ENCODE measurements around the gene DPF3. TPM values are rescaled to one million over a fixed set of nuclear protein-coding genes. Genes with fewer than 3 reads are reported as not detected.

Gene DPF3
- total RNA-seq, 1 experiment from 2014 or later: not detected

- Histone ChIP-seq H4K20me1 (ENCODE audit: insufficient read depth) (no peaks in the 10 kb centered on the region), H3K4me2 (no peak overlapping the region), H3K9me2 (ENCODE audit: insufficient read depth) (no peaks in the 10 kb centered on the region), H3F3A (ENCODE audit: insufficient read depth, low read depth) (no peaks in the 10 kb centered on the region), H3K9me3 (ENCODE audit: insufficient read depth, low read depth) (no peaks in the 10 kb centered on the region), H3K79me2 (ENCODE audit: low read depth) (no peaks in the 10 kb centered on the region), H2AFZ (no peak overlapping the region), H3K36me3 (ENCODE audit: low read depth) (no peaks in the 10 kb centered on the region), H3K27me3 (ENCODE audit: insufficient read depth, low read depth) (peaks cover 74% of the 10 kb centered on the region), H3K4me3 (no peak overlapping the region), H3K4me1 (replicated peaks; ENCODE audit: insufficient read depth) (no peaks in the 10 kb centered on the region), H3K27ac (no peak overlapping the region)
- CTCF ChIA-PET: no interaction called here
- POLR2A ChIA-PET (ENCODE audit: unreplicated experiment): no interaction called here
- no TSS peak for BruUV-seq (replicated peaks)
- TF ChIP-seq CTCF (conservative IDR thresholded peaks at IDR 0.05): no peak
- no peak for TF ChIP-seq EZH2 (IDR thresholded peaks at IDR 0.05; ENCODE audit: low read depth)
- DNase-seq: no peak
- intact Hi-C loops (cut with micrococcal nuclease; ENCODE audit: unreplicated experiment): no loop called here
Measured at GRCh38 chr14:72618424-72618823, 275.5 kb downstream of the DPF3 start.

GRCh38 chr14:72617391-72618031 is 276.4 kb downstream of the DPF3 start:
- ChIA-PET CTCF (no interaction called here), POLR2A (ENCODE audit: unreplicated experiment) (no interaction called here)
- Histone ChIP-seq H4K20me1 (ENCODE audit: insufficient read depth) (no peaks in the 10 kb centered on the region), H3K4me1 (replicated peaks; ENCODE audit: insufficient read depth) (no peaks in the 10 kb centered on the region), H3K36me3 (ENCODE audit: low read depth) (no peaks in the 10 kb centered on the region), H3F3A (ENCODE audit: insufficient read depth, low read depth) (no peaks in the 10 kb centered on the region), H3K9me2 (ENCODE audit: insufficient read depth) (no peaks in the 10 kb centered on the region), H3K27me3 (ENCODE audit: insufficient read depth, low read depth) (peaks cover 79% of the 10 kb centered on the region), H3K4me2 (no peak overlapping the region), H3K27ac (no peak overlapping the region), H3K79me2 (ENCODE audit: low read depth) (no peaks in the 10 kb centered on the region), H2AFZ (no peak overlapping the region), H3K4me3 (no peak overlapping the region), H3K9me3 (ENCODE audit: insufficient read depth, low read depth) (no peaks in the 10 kb centered on the region)
- TF ChIP-seq CTCF (conservative IDR thresholded peaks at IDR 0.05) (no peak), EZH2 (IDR thresholded peaks at IDR 0.05; ENCODE audit: low read depth) (no peak)
- BruUV-seq (replicated peaks): no TSS peak
- intact Hi-C loops (cut with micrococcal nuclease; ENCODE audit: unreplicated experiment): no loop called here
- DNase-seq: no peak

- H3K4me3 ChIP-seq: no peak overlapping the region
- H3K79me2 ChIP-seq (ENCODE audit: low read depth): no peaks in the 10 kb centered on the region
- H3K27ac ChIP-seq: no peak overlapping the region
- H3K27me3 ChIP-seq (ENCODE audit: insufficient read depth, low read depth): peaks cover 80% of the 10 kb centered on the region
- ChIA-PET POLR2A (ENCODE audit: unreplicated experiment) (no interaction called here), CTCF (no interaction called here)
- no peaks in the 10 kb centered on the region for H3K36me3 ChIP-seq (ENCODE audit: low read depth)
- TF ChIP-seq EZH2 (IDR thresholded peaks at IDR 0.05; ENCODE audit: low read depth) (no peak), CTCF (conservative IDR thresholded peaks at IDR 0.05) (no peak)
- no peaks in the 10 kb centered on the region for H4K20me1 ChIP-seq (ENCODE audit: insufficient read depth)
- BruUV-seq (replicated peaks): no TSS peak
- no peak overlapping the region for H3K4me2 ChIP-seq
- H3K9me2 ChIP-seq (ENCODE audit: insufficient read depth): no peaks in the 10 kb centered on the region
- intact Hi-C loops (cut with micrococcal nuclease; ENCODE audit: unreplicated experiment): no loop called here
- H2AFZ ChIP-seq: no peak overlapping the region
- H3K9me3 ChIP-seq (ENCODE audit: insufficient read depth, low read depth): no peaks in the 10 kb centered on the region
- DNase-seq: no peak
- no peaks in the 10 kb centered on the region for H3K4me1 ChIP-seq (replicated peaks; ENCODE audit: insufficient read depth)
- H3F3A ChIP-seq (ENCODE audit: insufficient read depth, low read depth): no peaks in the 10 kb centered on the region
Measured at GRCh38 chr14:72616811-72617210, 277.1 kb downstream of the DPF3 start.
